K562 (cell line): ENCODE measurements around the gene RAE1. TPM values are rescaled to one million over a fixed set of nuclear protein-coding genes. Genes with fewer than 3 reads are reported as not detected.

Experiments
- ATAC-seq: fragments of 200-7000 bp; cut with Tn5 transposase; 3 replicates; pipeline ENCODE4 v1.9.1; 2020; ENCODE audit warnings: moderate library complexity
- BruUV-seq: library from RNA; stranded (reverse); fragments of 400-500 nt; replicated peaks from 2 replicates; lab custom pipeline; 2021; lab: Mats Ljungman, UMichigan
- CTCF ChIA-PET: fragments of 300-600 bp; formaldehyde crosslinking; extraction: SDS; loops from one replicate; lab custom pipeline; 2021; ENCODE audit warnings: low intra/inter-chr PET ratio; lab: Yijun Ruan, JAX
- POLR2A ChIA-PET: fragments of 300-600, 350-650 bp; sonication (Branson Sonifier 250); formaldehyde crosslinking; extraction: SDS; loops from one replicate; lab custom pipeline; 2021; ENCODE audit warnings: antibody characterized with exemption, inconsistent platforms; lab: Yijun Ruan, JAX
- DNase-seq, 4 experiments: peaks; one replicate each; pipeline versions ENCODE4 v3.0.0 to v3.0.0-alpha.2; 2011 to 2018; ENCODE audit warnings: low spot score in 3 of 4, mixed read lengths in 3 of 4; ENCODE audit errors: extremely low read depth in 1 of 4
- FAIRE-seq: peaks from 2 replicates; lab custom pipeline; 2011; peaks lifted over from hg19 to GRCh38; lab: Jason Lieb, UNC
- H2AFZ ChIP-seq: 2 replicates; pipeline ENCODE4 v1.6.0; 2011; ENCODE audit warnings: low read depth, low read length, control low read depth, inconsistent platforms
- H3K27ac ChIP-seq: fragments of 200-600 bp; 3 replicates; pipeline ENCODE4 v1.8.0; 2011; ENCODE audit warnings: low read depth, mild to moderate bottlenecking, control low read depth, inconsistent platforms, low read length, moderate library complexity, mixed read lengths; ENCODE audit errors: extremely low read depth
- H3K27me3 ChIP-seq, 2 experiments: fragments of 300-600 bp in 1 of 2; 2 replicates in 1 of 2; 3 replicates in 1 of 2; pipeline versions ENCODE4 v1.6.0 to v1.8.0; 2011; ENCODE audit warnings: inconsistent platforms in 2 of 2, low read length in 2 of 2, mild to moderate bottlenecking in 1 of 2, mixed read lengths in 1 of 2, moderate library complexity in 1 of 2; ENCODE audit not compliant: control insufficient read depth in 2 of 2, insufficient read depth in 2 of 2
- H3K36me3 ChIP-seq: fragments of 300-600 bp; 3 replicates; pipeline ENCODE4 v1.8.0; 2011; ENCODE audit warnings: mild to moderate bottlenecking, low read length, inconsistent platforms; ENCODE audit not compliant: control insufficient read depth, insufficient read depth
- H3K4me1 ChIP-seq, 2 experiments: fragments of 200-600 bp in 1 of 2; replicated peaks in 1 of 2; 2 replicates in 1 of 2; 3 replicates in 1 of 2; pipeline versions ENCODE4 v1.5.1 to v1.8.0; 2011; ENCODE audit warnings: inconsistent platforms in 2 of 2, low read length in 2 of 2, mild to moderate bottlenecking in 1 of 2, mixed read lengths in 1 of 2, moderate library complexity in 1 of 2; ENCODE audit not compliant: control insufficient read depth in 2 of 2, insufficient read depth in 2 of 2
- H3K4me2 ChIP-seq: 2 replicates; pipeline ENCODE4 v1.6.1; 2011; ENCODE audit warnings: low read length, control low read depth, inconsistent platforms, mixed read lengths; ENCODE audit not compliant: insufficient read depth
- H3K4me3 ChIP-seq: fragments of 200-600 bp; sonication (generic), shearing (Covaris generic); 2 replicates; pipeline ENCODE4 v1.5.1; 2016; ENCODE audit warnings: control low read depth, inconsistent platforms
- H3K79me2 ChIP-seq: fragments of 200-600 bp; 3 replicates; pipeline ENCODE4 v1.8.0; 2011; ENCODE audit warnings: low read length, inconsistent platforms; ENCODE audit not compliant: control insufficient read depth, insufficient read depth
- H3K9ac ChIP-seq, 2 experiments: 2 replicates each; pipeline versions ENCODE4 v1.6.0 to v1.6.1; 2011; ENCODE audit warnings: low read depth in 2 of 2, low read length in 2 of 2, control low read depth in 1 of 2, inconsistent platforms in 1 of 2, mild to moderate bottlenecking in 1 of 2, mixed read lengths in 1 of 2; ENCODE audit not compliant: insufficient read depth in 1 of 2
- H3K9me1 ChIP-seq: one replicate; pipeline ENCODE4 v1.6.0; 2011; ENCODE audit warnings: inconsistent platforms, mild to moderate bottlenecking, low read length, moderate library complexity; ENCODE audit not compliant: control insufficient read depth, insufficient read depth
- H3K9me3 ChIP-seq: replicated peaks from 2 replicates; pipeline ENCODE4 v1.5.1; 2011; ENCODE audit warnings: low read depth, low read length, inconsistent platforms; ENCODE audit not compliant: control insufficient read depth, insufficient read depth
- H4K20me1 ChIP-seq: replicated peaks from 2 replicates; pipeline ENCODE4 v1.6.1; 2011; ENCODE audit warnings: low read length, inconsistent platforms, mixed read lengths; ENCODE audit not compliant: control insufficient read depth, insufficient read depth
- CTCF ChIP-seq, 3 experiments: IDR thresholded peaks in 2 of 3; conservative IDR thresholded peaks in 1 of 3; 2 replicates each; pipeline ENCODE4 v1.5.1; 2011 to 2012; ENCODE audit warnings: low read length in 3 of 3, mild to moderate bottlenecking in 3 of 3, control low read depth in 2 of 3, improper control_type of control experiment in 1 of 3, inconsistent platforms in 1 of 3, low read depth in 1 of 3, mixed read lengths in 1 of 3, moderate library complexity in 1 of 3; ENCODE audit not compliant: insufficient read depth in 2 of 3
- MEF2A ChIP-seq: IDR thresholded peaks from 2 replicates; pipeline ENCODE4 v1.6.1; 2011; ENCODE audit warnings: low read depth, mild to moderate bottlenecking, low read length, moderate library complexity; ENCODE audit not compliant: control insufficient read depth
- RAD21 ChIP-seq, 2 experiments: fragments of 250-450 bp in 1 of 2; fragments of 450-650 bp in 1 of 2; sonication (Bioruptor Pico) in 1 of 2; formaldehyde crosslinking in 1 of 2; IDR thresholded peaks in 1 of 2; conservative IDR thresholded peaks in 1 of 2; 2 replicates each; pipeline versions ENCODE4 v1.4.0 to v1.8.0; 2020 to 2022; ENCODE audit warnings: mild to moderate bottlenecking in 2 of 2, moderate library complexity in 1 of 2
- SP2 ChIP-seq: IDR thresholded peaks from 2 replicates; pipeline ENCODE4 v1.6.1; 2011; ENCODE audit warnings: mild to moderate bottlenecking, low read depth, low read length, moderate library complexity; ENCODE audit not compliant: poor library complexity, severe bottlenecking; ENCODE audit errors: extremely low read depth
- THAP12 ChIP-seq: fragments of 250-450 bp; sonication (Bioruptor Pico); IDR thresholded peaks from 2 replicates; pipeline ENCODE4 v1.9.0; 2021; ENCODE audit warnings: mild to moderate bottlenecking, inconsistent platforms
- XRCC4 ChIP-seq: IDR thresholded peaks from one replicate; pipeline ENCODE4 v1.6.1; 2011; ENCODE audit not compliant: insufficient read depth, insufficient read length; ENCODE audit errors: extremely low read depth
- ZNF639 ChIP-seq, 2 experiments: fragments of 200-800 bp in 1 of 2; sonication (Bioruptor generic) in 1 of 2; sonication (generic) in 1 of 2; formaldehyde crosslinking in 1 of 2; IDR thresholded peaks in 1 of 2; conservative IDR thresholded peaks in 1 of 2; 2 replicates each; pipeline versions ENCODE4 v1.5.0 to v1.6.1; 2016 to 2020; ENCODE audit warnings: missing compliant biosample characterization in 1 of 2, missing genetic modification characterization in 1 of 2, missing genetic modification reagents in 1 of 2
- WGBS: fragments of 100-300 bp; shearing (Covaris generic); methylation state at CpG from one replicate; pipeline ENCODE4 v1.1.6; 2016; ENCODE audit warnings: low coverage, mixed read lengths; ENCODE audit not compliant: insufficient coverage; ENCODE audit errors: missing lambda C conversion rate; 5-methylcytosine and 5-hydroxymethylcytosine counted together
- in situ Hi-C: fragments of 300-500 bp; cut with MboI; formaldehyde crosslinking; loops from 4 replicates; pipeline ENCODE4 v1.15.0; 2018; ENCODE audit warnings: inconsistent platforms, mixed read lengths
- intact Hi-C: fragments of 100-400 bp; cut with micrococcal nuclease; formaldehyde crosslinking; loops from 2 replicates; pipeline ENCODE4 v1.14.2; 2022
- polyA plus RNA-seq, 8 experiments: library from polyadenylated mRNA; depleted of rRNA in 4 of 8; stranded (reverse) in 5 of 8; unstranded in 3 of 8; fragments of >200 nt; fragmentation: Nextera tagmentation in 2 of 8; fragmentation: Illumina TruSeq in 1 of 8; extraction: Ambion mirVana in 2 of 8; extraction: Trizol in 1 of 8; gene quantifications; 2 replicates each; pipeline versions ENCODE4 v1.2.1 to v1.2.3, GENCODE V29; 2011 to 2014; ENCODE audit warnings: inconsistent platforms in 1 of 8, missing spikeins in 1 of 8
- total RNA-seq, 7 experiments: library from RNA; depleted of rRNA in 6 of 7; stranded (reverse); fragments of >200 nt in 6 of 7; fragmentation: Illumina TruSeq in 2 of 7; extraction: Trizol in 2 of 7; gene quantifications; 2 replicates each; pipeline versions ENCODE4 v1.2.1 to v1.2.3, GENCODE V29; 2011 to 2021; ENCODE audit warnings: low replicate concordance in 1 of 7
- TF ChIP-seq, protein P1 (sequence below): sonication (generic); formaldehyde crosslinking; IDR thresholded peaks from 2 replicates; pipeline ENCODE4 v1.8.1; 2023; ENCODE audit warnings: mild to moderate bottlenecking, missing genetic modification reagents, moderate library complexity

Gene RAE1
- total and polyA plus RNA-seq, 9 of the 15 experiments (the other 6 are each of a cell fraction or from before 2014, with no cell fraction given): 33.7 to 248 (median 77.7) TPM

DNA sequence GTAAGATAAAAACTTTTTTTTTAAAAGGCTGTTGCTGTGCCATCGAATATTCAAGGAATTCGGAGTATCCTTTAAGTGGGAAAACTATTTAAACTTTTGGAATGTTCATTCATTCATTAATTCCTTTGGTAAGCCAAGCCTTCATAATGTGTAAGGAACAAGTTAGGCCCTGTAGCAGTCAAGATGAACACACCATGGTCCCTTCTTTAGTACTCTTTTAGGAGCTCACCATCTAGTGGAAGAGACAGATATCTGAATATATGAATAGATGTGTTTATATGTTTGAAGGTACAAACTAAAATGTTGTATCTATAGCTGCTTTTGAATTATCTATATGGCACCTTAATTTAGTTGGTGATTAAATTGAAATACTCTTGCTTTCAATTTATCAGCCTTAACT, 15.7 kb upstream of the RAE1 start:
- H3K9me1 ChIP-seq: no peaks in the 10 kb centered on the region
- H3K27me3 ChIP-seq: peaks cover 6 to 8% of the 10 kb centered on the region in 2 experiments; a peak in 3 of 5 replicates
- H4K20me1 ChIP-seq: no peaks in the 10 kb centered on the region
- in situ Hi-C loops (no loop called here), intact Hi-C loops (no loop called here)
- POLR2A ChIA-PET: interaction anchor here (0.7 kb wide), 1 partner anchor 14 kb away, joined by 3 read pairs; no protein-coding TSS in a partner anchor
- H3K9me3 ChIP-seq: no peaks in the 10 kb centered on the region
- H3K27ac ChIP-seq: no peak overlapping the region
- H3K9ac ChIP-seq: no peak overlapping the region
- ATAC-seq: peak; percentile 62; the same call in 2 of the 3 replicates
- CTCF ChIA-PET: no interaction called here
- no peaks in the 10 kb centered on the region for H3K4me1 ChIP-seq
- no peak for DNase-seq
- 0% methylated on average over 2 of the region's 2 CpGs for WGBS
- no peak overlapping the region for H3K4me2 ChIP-seq
- no peak overlapping the region for H3K4me3 ChIP-seq
- BruUV-seq: no TSS peak
- no peaks in the 10 kb centered on the region for H3K79me2 ChIP-seq
- H3K36me3 ChIP-seq: no peaks in the 10 kb centered on the region
- TF ChIP-seq, protein P1, sequence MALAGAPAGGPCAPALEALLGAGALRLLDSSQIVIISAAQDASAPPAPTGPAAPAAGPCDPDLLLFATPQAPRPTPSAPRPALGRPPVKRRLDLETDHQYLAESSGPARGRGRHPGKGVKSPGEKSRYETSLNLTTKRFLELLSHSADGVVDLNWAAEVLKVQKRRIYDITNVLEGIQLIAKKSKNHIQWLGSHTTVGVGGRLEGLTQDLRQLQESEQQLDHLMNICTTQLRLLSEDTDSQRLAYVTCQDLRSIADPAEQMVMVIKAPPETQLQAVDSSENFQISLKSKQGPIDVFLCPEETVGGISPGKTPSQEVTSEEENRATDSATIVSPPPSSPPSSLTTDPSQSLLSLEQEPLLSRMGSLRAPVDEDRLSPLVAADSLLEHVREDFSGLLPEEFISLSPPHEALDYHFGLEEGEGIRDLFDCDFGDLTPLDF (CRISPR knock-in tag): no peak
- TF ChIP-seq CTCF (IDR thresholded peaks at IDR 0.05 in 2 of 3, conservative IDR thresholded peaks at IDR 0.05 in 1 of 3; ENCODE audit: insufficient read depth in 2 of 3, low read depth in 1 of 3, low read length in 3 of 3) (peak in 1 of 3 experiments; percentile 31; a peak in 2 of 6 replicates), THAP12 (no peak), RAD21 (CRISPR knock-in tag; conservative IDR thresholded peaks at IDR 0.05 in 1 of 2, IDR thresholded peaks at IDR 0.05 in 1 of 2) (peak in 1 of 2 experiments; percentile 45; a peak in 2 of 4 replicates), ZNF639 (CRISPR knock-in tag; conservative IDR thresholded peaks at IDR 0.05 in 1 of 2, IDR thresholded peaks at IDR 0.05 in 1 of 2) (no peak), MEF2A (no peak), SP2 (no peak), XRCC4 (no peak)
- TF ChIP-seq, all 486 proteins: peak for 2
- no peak overlapping the region for H2AFZ ChIP-seq
- FAIRE-seq: no peak
